Measurements from ENCODE around the gene IL4.

DNA sequence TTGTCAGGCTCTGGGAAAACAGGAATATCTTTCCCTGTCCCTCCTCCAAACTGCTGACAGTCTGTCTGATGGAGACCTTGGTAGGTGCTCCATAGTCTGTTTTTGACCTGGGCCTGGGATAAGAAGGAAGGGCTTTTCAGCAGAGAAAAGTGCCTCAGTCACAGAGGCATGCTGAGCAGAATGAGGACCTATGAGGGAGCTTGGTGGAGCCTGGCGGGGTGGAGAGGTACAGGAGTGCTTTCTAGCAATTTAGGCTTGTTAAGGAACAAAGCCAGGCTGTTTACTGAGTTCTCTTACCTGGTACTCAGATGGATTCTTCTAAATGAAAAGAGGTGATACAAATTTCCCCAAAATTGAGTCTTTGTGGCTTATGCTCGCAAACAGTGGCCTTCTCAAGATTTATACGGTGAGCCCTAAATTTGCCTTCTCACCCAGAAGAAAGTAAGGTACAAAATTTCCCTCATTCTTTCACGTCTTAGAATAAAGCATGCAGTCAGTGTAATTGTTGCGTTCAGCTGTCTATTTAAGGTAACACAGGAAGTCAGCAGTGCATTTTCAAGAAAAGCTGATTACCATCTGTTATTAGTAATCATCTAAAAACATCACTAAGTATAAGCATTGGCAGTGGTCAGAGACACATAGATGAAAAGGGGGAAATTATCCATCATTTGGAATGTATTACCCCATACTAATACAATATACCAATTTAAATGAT lies 44.4 kb upstream of the IL4 start:
- TF ChIP-seq, protein P1, sequence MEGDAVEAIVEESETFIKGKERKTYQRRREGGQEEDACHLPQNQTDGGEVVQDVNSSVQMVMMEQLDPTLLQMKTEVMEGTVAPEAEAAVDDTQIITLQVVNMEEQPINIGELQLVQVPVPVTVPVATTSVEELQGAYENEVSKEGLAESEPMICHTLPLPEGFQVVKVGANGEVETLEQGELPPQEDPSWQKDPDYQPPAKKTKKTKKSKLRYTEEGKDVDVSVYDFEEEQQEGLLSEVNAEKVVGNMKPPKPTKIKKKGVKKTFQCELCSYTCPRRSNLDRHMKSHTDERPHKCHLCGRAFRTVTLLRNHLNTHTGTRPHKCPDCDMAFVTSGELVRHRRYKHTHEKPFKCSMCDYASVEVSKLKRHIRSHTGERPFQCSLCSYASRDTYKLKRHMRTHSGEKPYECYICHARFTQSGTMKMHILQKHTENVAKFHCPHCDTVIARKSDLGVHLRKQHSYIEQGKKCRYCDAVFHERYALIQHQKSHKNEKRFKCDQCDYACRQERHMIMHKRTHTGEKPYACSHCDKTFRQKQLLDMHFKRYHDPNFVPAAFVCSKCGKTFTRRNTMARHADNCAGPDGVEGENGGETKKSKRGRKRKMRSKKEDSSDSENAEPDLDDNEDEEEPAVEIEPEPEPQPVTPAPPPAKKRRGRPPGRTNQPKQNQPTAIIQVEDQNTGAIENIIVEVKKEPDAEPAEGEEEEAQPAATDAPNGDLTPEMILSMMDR (IDR thresholded peaks at IDR 0.05): no peak
- no peak for TF ChIP-seq POLR2A (IDR thresholded peaks at IDR 0.05)

All from adrenal gland (tissue), 5 donors.